ENCODE measurements around the gene BLNK.

BLNK gene

GRCh38 chr10:96287392-96288105 is 16.2 kb upstream of the BLNK start:
- DNase-seq, result no peak

GRCh38 chr10:96285331-96285752 is 14.0 kb upstream of the BLNK start:
- no peak for DNase-seq

GRCh38 chr10:96283756-96284155 is 12.4 kb upstream of the BLNK start:
- DNase-seq, result no peak

- DNase-seq, result no peak
Observed at GRCh38 chr10:96283351-96283750, 12.0 kb upstream of the BLNK start.

GRCh38 chr10:96281444-96282029 is 10.2 kb upstream of the BLNK start:
- DNase-seq, result no peak

GRCh38 chr10:96280859-96281258 is 9.5 kb upstream of the BLNK start:
- DNase-seq, result no peak

GRCh38 chr10:96279191-96279641 is 7.8 kb upstream of the BLNK start:
- DNase-seq, result peak; percentile 14

GRCh38 chr10:96276831-96277230 is 5.5 kb upstream of the BLNK start:
- DNase-seq, result no peak

- no peak for DNase-seq
Observed at GRCh38 chr10:96276426-96276825, 5.1 kb upstream of the BLNK start.

GRCh38 chr10:96275685-96276418 is 4.5 kb upstream of the BLNK start:
- no peak for DNase-seq

GRCh38 chr10:96272316-96273280 is 1.2 kb upstream of the BLNK start:
- DNase-seq, result no peak

- DNase-seq, result no peak
Observed at GRCh38 chr10:96270571-96270970, 798 bp downstream of the BLNK start.

GRCh38 chr10:96269438-96270300 is 1.7 kb downstream of the BLNK start:
- no peak for DNase-seq

GRCh38 chr10:96268341-96268909 is 2.9 kb downstream of the BLNK start:
- DNase-seq, result no peak

- DNase-seq, result no peak
Observed at GRCh38 chr10:96267234-96267705, 4.1 kb downstream of the BLNK start.

- no peak for DNase-seq
Observed at GRCh38 chr10:96266118-96266770, 5.1 kb downstream of the BLNK start.

- DNase-seq, result no peak
Observed at GRCh38 chr10:96264938-96265337, 6.4 kb downstream of the BLNK start.

- no peak for DNase-seq
Observed at GRCh38 chr10:96263669-96264068, 7.7 kb downstream of the BLNK start.

GRCh38 chr10:96263176-96263575 is 8.2 kb downstream of the BLNK start:
- DNase-seq, result no peak

- no peak for DNase-seq
Observed at GRCh38 chr10:96261930-96262329, 9.4 kb downstream of the BLNK start.

- DNase-seq, result no peak
Observed at GRCh38 chr10:96261132-96261531, 10.2 kb downstream of the BLNK start.
